IgD-negative memory B cell (primary cell): ENCODE data around the gene BCOR. TPM values are rescaled to one million over a fixed set of nuclear protein-coding genes. Genes with fewer than 3 reads are reported as not detected.

Experiments used
- H3K27ac Mint-ChIP-seq, 3 donors: one replicate each; pipeline ENCODE4 v1.8.0; 2020 to 2022; ENCODE audit warnings: mild to moderate bottlenecking in 3 of 3, mixed read lengths in 3 of 3, moderate library complexity in 1 of 3
- H3K27me3 Mint-ChIP-seq: one replicate; pipeline ENCODE4 v1.8.0; 2021; ENCODE audit warnings: mixed read lengths
- H3K36me3 Mint-ChIP-seq: one replicate; pipeline ENCODE4 v1.8.0; 2020; ENCODE audit warnings: mild to moderate bottlenecking, mixed read lengths
- H3K4me1 Mint-ChIP-seq, 3 donors: one replicate each; pipeline ENCODE4 v1.8.0; 2020 to 2022; ENCODE audit warnings: mixed read lengths in 3 of 3, mild to moderate bottlenecking in 1 of 3
- H3K4me3 Mint-ChIP-seq, 4 donors: one replicate each; pipeline ENCODE4 v1.8.0; 2020 to 2022; ENCODE audit warnings: mild to moderate bottlenecking in 4 of 4, mixed read lengths in 4 of 4, moderate library complexity in 3 of 4
- H3K9me3 Mint-ChIP-seq, 3 donors: one replicate each; pipeline ENCODE4 v1.8.0; 2020 to 2021; ENCODE audit warnings: mixed read lengths in 3 of 3, mild to moderate bottlenecking in 1 of 3
- polyA plus RNA-seq: library from polyadenylated mRNA; unstranded; fragments of 300-500 nt; fragmentation: Illumina TruSeq; gene quantifications from one replicate; pipeline ENCODE4 v1.2.3, GENCODE V29; 2021

The BCOR gene
- polyA plus RNA-seq, 1 donor from 2014 or later, result 10.2 TPM

DNA sequence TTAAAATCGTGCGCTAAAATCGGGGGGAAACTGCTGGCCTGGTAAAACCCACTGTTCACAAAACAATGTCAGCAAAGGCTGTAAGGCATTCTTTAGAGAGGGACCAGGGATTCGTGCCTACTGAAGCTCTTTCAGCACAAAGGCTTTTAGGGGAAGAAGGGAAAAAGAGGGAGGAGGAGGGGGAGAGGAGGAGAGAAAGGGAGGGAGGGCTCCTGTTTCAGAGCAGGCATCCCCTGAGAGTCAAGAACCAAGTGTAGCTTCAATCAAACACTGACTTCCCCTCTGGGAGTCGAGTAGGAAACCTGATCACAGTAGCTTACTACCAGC is 9.5 kb downstream of the BCOR start:
- Mint-ChIP-seq H3K36me3 (peaks cover 3% of the 10 kb centered on the region), H3K9me3 (peaks cover 0 to 1% (median 0%) of the 10 kb centered on the region in 3 donors), H3K4me3 (peak overlapping the region in 2 of 4 donors; percentile 17 to 65), H3K27ac (peak overlapping the region in 1 of 3 donors; percentile 28), H3K27me3 (peaks cover 22% of the 10 kb centered on the region), H3K4me1 (peaks cover 24 to 47% (median 39%) of the 10 kb centered on the region in 3 donors)

DNA sequence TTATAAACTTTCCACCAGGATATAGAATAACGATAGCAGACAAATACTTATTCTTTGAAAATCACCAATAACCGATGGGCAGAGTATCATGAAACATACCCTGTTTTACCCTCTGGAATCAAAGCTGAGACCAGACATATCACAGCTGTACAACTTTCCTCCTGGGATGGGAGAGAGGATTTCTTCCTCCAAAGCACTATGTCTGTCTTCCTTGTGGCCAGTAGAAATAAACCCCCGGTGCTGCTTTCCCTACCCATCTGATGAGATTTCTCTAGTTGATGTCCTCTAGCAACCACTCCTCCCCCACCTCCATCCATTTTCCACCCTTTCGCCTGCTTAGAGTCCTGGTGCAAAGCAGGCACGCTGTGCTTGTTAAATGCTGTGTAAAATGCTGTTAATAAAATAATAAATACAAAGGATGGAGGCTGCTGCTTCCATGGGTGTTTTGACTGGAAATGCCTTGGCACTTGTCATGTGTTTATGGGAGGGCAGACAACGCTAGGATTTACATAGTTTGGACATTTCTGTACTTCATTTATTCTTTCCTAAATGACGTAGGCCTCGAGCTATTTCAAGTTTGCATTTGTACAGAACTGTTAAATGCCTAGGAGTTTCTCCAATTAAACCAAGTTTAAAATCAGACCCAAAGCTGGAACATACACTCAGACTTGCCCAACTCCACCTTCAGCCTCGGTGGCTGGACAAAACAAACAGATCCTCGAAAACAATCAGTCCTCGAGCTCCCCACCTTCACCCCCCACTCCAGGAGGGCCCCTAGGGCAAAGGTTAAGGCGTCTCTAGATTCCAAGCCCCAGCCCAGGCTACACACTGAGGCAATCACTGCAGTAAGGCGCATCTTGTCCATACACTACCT is 10.1 kb downstream of the BCOR start:
- Mint-ChIP-seq H3K27me3 (peaks cover 17% of the 10 kb centered on the region), H3K4me1 (peaks cover 22 to 44% (median 34%) of the 10 kb centered on the region in 3 donors), H3K4me3 (peak overlapping the region in 2 of 4 donors; percentile 17 to 35), H3K36me3 (peaks cover 3% of the 10 kb centered on the region), H3K27ac (peak overlapping the region in 1 of 3 donors; percentile 28), H3K9me3 (peaks cover 0 to 1% (median 0%) of the 10 kb centered on the region in 3 donors)

GRCh38 chrX:40086569-40087335 is 11.0 kb downstream of the BCOR start:
- peaks cover 4% of the 10 kb centered on the region for H3K36me3 Mint-ChIP-seq
- H3K27ac Mint-ChIP-seq, result peak overlapping the region in 2 of 3 donors; percentile 2 to 28
- peaks cover 16% of the 10 kb centered on the region for H3K27me3 Mint-ChIP-seq
- H3K9me3 Mint-ChIP-seq, result no peaks in the 10 kb centered on the region
- peaks cover 19 to 43% (median 34%) of the 10 kb centered on the region in 3 donors for H3K4me1 Mint-ChIP-seq
- peak overlapping the region in 1 of 4 donors; percentile 35 for H3K4me3 Mint-ChIP-seq

DNA sequence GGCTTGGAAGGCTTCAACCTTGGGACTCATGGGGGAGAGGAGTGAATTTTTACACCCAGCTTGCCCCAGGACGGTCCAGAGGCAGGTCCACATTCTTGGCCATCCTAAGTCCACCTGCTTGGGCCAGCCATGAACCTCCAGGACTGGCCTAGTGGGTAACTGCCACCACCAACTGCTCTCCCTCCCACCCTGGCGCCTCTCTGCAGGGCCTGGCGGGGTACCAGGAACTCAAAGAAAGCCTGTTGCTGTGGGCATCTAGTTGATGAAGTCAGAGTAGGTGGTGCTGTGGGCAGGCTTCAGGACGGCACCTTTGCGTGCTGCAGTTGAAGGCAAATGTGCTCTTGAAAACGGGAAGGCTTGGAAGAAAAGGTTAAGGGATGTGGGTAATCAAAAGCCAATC is 12.0 kb downstream of the BCOR start:
- peaks cover 17 to 35% (median 26%) of the 10 kb centered on the region in 3 donors for H3K4me1 Mint-ChIP-seq
- peak overlapping the region in 2 of 4 donors; percentile 17 to 35 for H3K4me3 Mint-ChIP-seq
- H3K9me3 Mint-ChIP-seq, result no peaks in the 10 kb centered on the region
- H3K27me3 Mint-ChIP-seq, result peaks cover 8% of the 10 kb centered on the region
- peaks cover 2% of the 10 kb centered on the region for H3K36me3 Mint-ChIP-seq
- peak overlapping the region in 1 of 3 donors; percentile 71 for H3K27ac Mint-ChIP-seq

GRCh38 chrX:40085102-40085551 is 12.6 kb downstream of the BCOR start:
- peak overlapping the region in 1 of 3 donors; percentile 67 for H3K27ac Mint-ChIP-seq
- H3K27me3 Mint-ChIP-seq, result peaks cover 9% of the 10 kb centered on the region
- H3K36me3 Mint-ChIP-seq, result peaks cover 2% of the 10 kb centered on the region
- peaks cover 17 to 37% (median 29%) of the 10 kb centered on the region in 3 donors for H3K4me1 Mint-ChIP-seq
- H3K4me3 Mint-ChIP-seq, result peak overlapping the region in 3 of 4 donors; percentile 68 to 90 (median 86)
- H3K9me3 Mint-ChIP-seq, result no peaks in the 10 kb centered on the region

GRCh38 chrX:40084471-40085101 is 13.2 kb downstream of the BCOR start:
- Mint-ChIP-seq H3K4me1 (peaks cover 19 to 36% (median 29%) of the 10 kb centered on the region in 3 donors), H3K36me3 (peaks cover 2% of the 10 kb centered on the region), H3K4me3 (peak overlapping the region; percentile 66 to 90 (median 77)), H3K27ac (peak overlapping the region in 1 of 3 donors; percentile 67), H3K27me3 (peaks cover 9% of the 10 kb centered on the region), H3K9me3 (no peaks in the 10 kb centered on the region)

- H3K36me3 Mint-ChIP-seq, result peaks cover 2% of the 10 kb centered on the region
- H3K27ac Mint-ChIP-seq, result peak overlapping the region in 1 of 3 donors; percentile 81
- H3K4me1 Mint-ChIP-seq, result peaks cover 19 to 35% (median 28%) of the 10 kb centered on the region in 3 donors
- peaks cover 12% of the 10 kb centered on the region for H3K27me3 Mint-ChIP-seq
- H3K9me3 Mint-ChIP-seq, result no peaks in the 10 kb centered on the region
- peak overlapping the region; percentile 66 to 90 (median 77) for H3K4me3 Mint-ChIP-seq
Observed at GRCh38 chrX:40083979-40084359, 13.8 kb downstream of the BCOR start.

GRCh38 chrX:40083120-40083978 is 14.4 kb downstream of the BCOR start:
- H3K27ac Mint-ChIP-seq, result peak overlapping the region in 1 of 3 donors; percentile 81
- peak overlapping the region; percentile 66 to 90 (median 77) for H3K4me3 Mint-ChIP-seq
- peaks cover 2% of the 10 kb centered on the region for H3K36me3 Mint-ChIP-seq
- peaks cover 17 to 31% (median 23%) of the 10 kb centered on the region in 3 donors for H3K4me1 Mint-ChIP-seq
- peaks cover 15% of the 10 kb centered on the region for H3K27me3 Mint-ChIP-seq
- no peaks in the 10 kb centered on the region for H3K9me3 Mint-ChIP-seq

- H3K4me3 Mint-ChIP-seq, result no peak overlapping the region
- peaks cover 12% of the 10 kb centered on the region for H3K27me3 Mint-ChIP-seq
- H3K27ac Mint-ChIP-seq, result peak overlapping the region in 2 of 3 donors; percentile 67 to 88
- peaks cover 19 to 32% (median 23%) of the 10 kb centered on the region in 3 donors for H3K4me1 Mint-ChIP-seq
- peaks cover 2% of the 10 kb centered on the region for H3K36me3 Mint-ChIP-seq
- no peaks in the 10 kb centered on the region for H3K9me3 Mint-ChIP-seq
Observed at GRCh38 chrX:40082447-40083119, 15.2 kb downstream of the BCOR start.

GRCh38 chrX:40081679-40082068 is 16.1 kb downstream of the BCOR start:
- peaks cover 19 to 27% (median 23%) of the 10 kb centered on the region in 3 donors for H3K4me1 Mint-ChIP-seq

GRCh38 chrX:40080894-40081678 is 16.7 kb downstream of the BCOR start:
- H3K4me1 Mint-ChIP-seq, result peaks cover 17 to 24% (median 19%) of the 10 kb centered on the region in 3 donors
- peak overlapping the region in 1 of 4 donors; percentile 11 for H3K4me3 Mint-ChIP-seq
- no peaks in the 10 kb centered on the region for H3K9me3 Mint-ChIP-seq
- H3K27me3 Mint-ChIP-seq, result peaks cover 12% of the 10 kb centered on the region
- peak overlapping the region in 1 of 3 donors; percentile 88 for H3K27ac Mint-ChIP-seq
- peaks cover 2% of the 10 kb centered on the region for H3K36me3 Mint-ChIP-seq

More at GRCh38 chrX:40081679-40082068, 16.1 kb downstream of the BCOR start:
- H3K9me3 Mint-ChIP-seq, result no peaks in the 10 kb centered on the region
- peak overlapping the region in 2 of 4 donors; percentile 11 to 25 for H3K4me3 Mint-ChIP-seq
- peaks cover 12% of the 10 kb centered on the region for H3K27me3 Mint-ChIP-seq
- peak overlapping the region in 1 of 3 donors; percentile 88 for H3K27ac Mint-ChIP-seq
- peaks cover 2% of the 10 kb centered on the region for H3K36me3 Mint-ChIP-seq

GRCh38 chrX:40079572-40079971 is 18.2 kb downstream of the BCOR start:
- Mint-ChIP-seq H3K9me3 (no peaks in the 10 kb centered on the region), H3K4me3 (no peak overlapping the region), H3K36me3 (peaks cover 2% of the 10 kb centered on the region), H3K27ac (peak overlapping the region in 1 of 3 donors; percentile 63), H3K27me3 (peaks cover 12% of the 10 kb centered on the region), H3K4me1 (peaks cover 11 to 17% (median 14%) of the 10 kb centered on the region in 3 donors)
